SK-N-SH treated with all-trans-retinoic acid at 6 μM for 48 hours (cell line): ENCODE results near the gene S100A8.

ENCODE experiments used
- ATAC-seq: fragments of 200-7000 bp; cut with Tn5 transposase; 3 replicates; pipeline ENCODE4 v1.9.1; 2020; ENCODE audit warnings: mild to moderate bottlenecking, moderate library complexity
- ARNTL ChIP-seq: fragments of 450-650 bp; formaldehyde crosslinking; IDR thresholded peaks from 2 replicates; pipeline ENCODE4 v1.5.0; 2020; ENCODE audit warnings: low read depth, mild to moderate bottlenecking, moderate library complexity, borderline replicate concordance
- BACH2 ChIP-seq: fragments of 250-450 bp; sonication (Bioruptor Pico); IDR thresholded peaks from 2 replicates; pipeline ENCODE4 v1.9.0; 2021; ENCODE audit warnings: mild to moderate bottlenecking, borderline replicate concordance
- CSDC2 ChIP-seq: fragments of 250-450 bp; sonication (Bioruptor Pico); IDR thresholded peaks from 2 replicates; pipeline ENCODE4 v1.5.0; 2020; ENCODE audit warnings: mild to moderate bottlenecking, moderate library complexity
- CSRNP3 ChIP-seq: fragments of 250-450 bp; sonication (Bioruptor Pico); IDR thresholded peaks from 2 replicates; pipeline ENCODE4 v1.5.1; 2021; ENCODE audit warnings: mild to moderate bottlenecking, moderate library complexity
- ESRRG ChIP-seq: fragments of 250-450 bp; sonication (Bioruptor Pico); IDR thresholded peaks from 2 replicates; pipeline ENCODE4 v1.6.1; 2021; ENCODE audit warnings: mild to moderate bottlenecking
- OSR1 ChIP-seq: fragments of 250-450 bp; sonication (Bioruptor Pico); IDR thresholded peaks from 2 replicates; pipeline ENCODE4 v1.8.0; 2022; ENCODE audit warnings: moderate library complexity, mild to moderate bottlenecking, inconsistent platforms
- PPARA ChIP-seq: fragments of 250-450 bp; sonication (Bioruptor Pico); IDR thresholded peaks from 2 replicates; pipeline ENCODE4 v1.5.0; 2020; ENCODE audit warnings: mild to moderate bottlenecking, borderline replicate concordance
- RARB ChIP-seq: fragments of 250-450 bp; sonication (Bioruptor Pico); IDR thresholded peaks from 2 replicates; pipeline ENCODE4 v1.8.0; 2021; ENCODE audit warnings: mild to moderate bottlenecking, moderate library complexity
- SNAI2 ChIP-seq: fragments of 250-450 bp; sonication (Bioruptor Pico); IDR thresholded peaks from 2 replicates; pipeline ENCODE4 v1.5.0; 2020; ENCODE audit warnings: mild to moderate bottlenecking, moderate library complexity
- TCF4 ChIP-seq: fragments of 250-450 bp; sonication (Bioruptor Pico); IDR thresholded peaks from 2 replicates; pipeline ENCODE4 v1.8.0; 2021; ENCODE audit warnings: mild to moderate bottlenecking, moderate library complexity, borderline replicate concordance
- TOX ChIP-seq: fragments of 250-450 bp; sonication (Bioruptor Pico); IDR thresholded peaks from 2 replicates; pipeline ENCODE4 v1.8.0; 2021; ENCODE audit warnings: mild to moderate bottlenecking, moderate library complexity, borderline replicate concordance
- ZFP3 ChIP-seq: fragments of 250-450 bp; sonication (Bioruptor Pico); IDR thresholded peaks from 2 replicates; pipeline ENCODE4 v1.5.0; 2020; ENCODE audit warnings: mild to moderate bottlenecking, moderate library complexity
- ZFP30 ChIP-seq: fragments of 450-650 bp; formaldehyde crosslinking; IDR thresholded peaks from 2 replicates; pipeline ENCODE4 v1.5.0; 2022; ENCODE audit warnings: mild to moderate bottlenecking, moderate library complexity
- ZNF565 ChIP-seq: fragments of 450-650 bp; formaldehyde crosslinking; conservative IDR thresholded peaks from 2 replicates; pipeline ENCODE4 v1.5.0; 2020; ENCODE audit warnings: low read depth, mild to moderate bottlenecking, moderate library complexity
- ZNF70 ChIP-seq: fragments of 450-650 bp; formaldehyde crosslinking; IDR thresholded peaks from 2 replicates; pipeline ENCODE4 v1.5.0; 2020; ENCODE audit warnings: mild to moderate bottlenecking, moderate library complexity
- TF ChIP-seq, protein P1 (sequence below): fragments of 250-450 bp; sonication (Bioruptor Pico); IDR thresholded peaks from 2 replicates; pipeline ENCODE4 v1.5.1; 2020; ENCODE audit warnings: low read depth, mild to moderate bottlenecking, moderate library complexity
- TF ChIP-seq, protein P2 (sequence below): fragments of 250-450 bp; sonication (Bioruptor Pico); IDR thresholded peaks from 2 replicates; pipeline ENCODE4 v1.5.0; 2020; ENCODE audit warnings: mild to moderate bottlenecking, moderate library complexity

S100A8 gene

DNA sequence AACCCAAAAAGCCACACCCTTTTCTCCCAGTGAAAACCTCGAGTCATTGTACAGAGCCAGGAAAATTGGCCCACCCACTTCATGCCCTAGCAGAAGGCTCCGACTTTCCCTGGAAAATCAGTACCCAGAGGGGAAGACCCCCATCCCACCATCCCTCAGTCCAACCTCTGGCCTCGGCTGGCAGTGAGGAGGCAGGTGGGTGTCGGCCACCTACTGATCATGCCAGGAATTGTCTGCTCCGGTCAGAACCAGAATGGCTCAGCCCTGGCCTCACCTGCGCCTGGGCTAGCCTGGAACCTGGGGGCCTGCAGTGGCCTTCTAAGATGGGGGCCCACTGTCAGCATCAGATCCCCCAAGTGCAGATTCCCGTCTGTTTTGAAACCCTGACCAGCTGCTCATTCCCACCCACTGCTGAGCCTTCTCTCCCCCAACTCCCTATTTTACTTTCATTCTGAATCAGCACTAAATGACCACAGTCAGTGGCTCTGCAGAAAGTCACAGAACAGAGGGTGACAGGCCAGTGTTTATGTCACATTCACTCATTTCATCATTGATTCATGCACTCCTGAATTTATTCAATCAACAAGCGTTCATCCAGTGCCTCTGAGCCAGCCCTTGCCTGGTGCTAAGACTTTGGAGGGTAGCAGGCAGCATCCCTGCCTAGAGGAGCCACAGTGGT is 36.2 kb downstream of the S100A8 start (continued):
- TF ChIP-seq TCF4 (CRISPR knock-in tag) = no peak
- no peak for TF ChIP-seq ESRRG (CRISPR knock-in tag)
- TF ChIP-seq ARNTL (CRISPR knock-in tag) = no peak
- TF ChIP-seq, protein P1, sequence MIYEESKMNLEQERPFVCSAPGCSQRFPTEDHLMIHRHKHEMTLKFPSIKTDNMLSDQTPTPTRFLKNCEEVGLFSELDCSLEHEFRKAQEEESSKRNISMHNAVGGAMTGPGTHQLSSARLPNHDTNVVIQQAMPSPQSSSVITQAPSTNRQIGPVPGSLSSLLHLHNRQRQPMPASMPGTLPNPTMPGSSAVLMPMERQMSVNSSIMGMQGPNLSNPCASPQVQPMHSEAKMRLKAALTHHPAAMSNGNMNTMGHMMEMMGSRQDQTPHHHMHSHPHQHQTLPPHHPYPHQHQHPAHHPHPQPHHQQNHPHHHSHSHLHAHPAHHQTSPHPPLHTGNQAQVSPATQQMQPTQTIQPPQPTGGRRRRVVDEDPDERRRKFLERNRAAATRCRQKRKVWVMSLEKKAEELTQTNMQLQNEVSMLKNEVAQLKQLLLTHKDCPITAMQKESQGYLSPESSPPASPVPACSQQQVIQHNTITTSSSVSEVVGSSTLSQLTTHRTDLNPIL (CRISPR knock-in tag) = no peak

DNA sequence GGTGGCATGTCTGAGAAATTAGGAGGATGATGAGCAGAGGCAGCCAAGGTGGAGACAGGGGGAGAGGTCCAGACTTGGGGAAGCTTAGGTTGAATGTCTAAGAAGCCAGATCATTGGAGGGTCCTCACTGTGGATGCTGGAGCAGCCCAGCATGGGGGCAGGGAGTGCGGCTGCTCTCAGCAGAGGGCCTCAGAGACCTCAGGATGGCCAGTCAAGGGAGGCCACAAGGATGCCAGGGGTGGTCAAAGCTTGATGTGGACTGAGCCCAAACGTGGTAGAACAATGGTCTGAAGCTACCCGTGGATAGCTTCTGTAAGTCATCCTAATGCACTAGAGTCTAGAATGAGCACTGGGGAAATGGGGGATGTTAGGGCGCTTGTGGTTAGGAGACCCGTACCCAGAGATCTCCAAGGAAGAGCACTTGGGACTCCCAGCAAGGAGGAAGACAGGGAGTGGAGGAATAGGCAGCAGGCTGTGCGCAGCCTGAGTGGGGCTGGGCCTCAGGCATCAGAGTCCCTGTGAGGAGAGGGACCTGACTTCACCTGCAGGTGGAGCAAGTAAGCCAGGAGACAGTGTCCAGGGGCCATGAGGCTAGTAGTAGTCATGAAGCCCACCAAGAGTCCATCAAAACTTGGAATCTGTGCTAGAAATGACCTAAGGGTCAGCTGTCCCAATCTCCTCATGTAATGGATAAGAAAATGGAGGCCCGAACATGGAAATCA is 37.5 kb downstream of the S100A8 start:
- peak; percentile 67 for ATAC-seq

GRCh38 chr1:153352523-153352922 is 38.4 kb downstream of the S100A8 start:
- ATAC-seq = peak; percentile 86
- TF ChIP-seq SNAI2 (CRISPR knock-in tag) (no peak), ZNF565 (CRISPR knock-in tag) (no peak), ARNTL (CRISPR knock-in tag) (no peak)

More for the DNA sequence above, 37.5 kb downstream of the S100A8 start:
- TF ChIP-seq CSDC2 (no peak), ZFP3 (CRISPR knock-in tag) (no peak), CSRNP3 (no peak), PPARA (no peak), RARB (CRISPR knock-in tag) (no peak), ESRRG (CRISPR knock-in tag) (no peak), BACH2 (CRISPR knock-in tag) (no peak), TOX (CRISPR knock-in tag) (no peak)

DNA sequence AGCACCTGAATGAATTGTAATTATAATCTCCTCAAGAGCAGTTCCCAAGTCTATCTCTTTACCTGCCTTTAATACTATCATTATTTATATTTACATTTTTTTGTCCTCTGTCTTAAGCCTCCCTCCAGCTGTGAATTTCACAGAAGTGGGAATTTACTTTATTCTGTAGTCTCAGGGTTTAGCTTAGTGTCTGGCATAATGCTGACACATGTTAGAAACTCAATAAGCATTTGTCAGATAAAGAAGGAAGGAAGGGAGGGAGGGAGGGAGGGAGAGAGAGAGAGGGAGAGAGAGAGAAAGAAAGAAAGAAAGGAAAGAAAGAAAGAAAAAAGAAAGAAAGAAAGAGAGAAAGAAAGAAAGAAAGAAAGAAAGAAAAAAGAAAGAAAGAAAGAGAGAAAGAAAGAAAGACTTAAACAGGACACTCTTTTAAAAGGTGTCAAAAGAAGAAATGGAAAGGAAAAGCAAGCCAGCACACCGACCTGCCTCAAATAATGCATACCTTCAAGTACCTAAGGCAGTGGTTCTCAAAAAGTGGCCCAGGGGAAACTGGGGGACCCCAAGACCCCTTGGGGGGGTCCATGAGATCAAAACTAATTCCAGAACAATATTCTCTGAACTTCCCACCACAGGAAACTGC is 40.4 kb downstream of the S100A8 start:
- no peak for ATAC-seq
- TF ChIP-seq ZNF70 (no peak), PPARA (no peak), SNAI2 (CRISPR knock-in tag) (no peak), ARNTL (CRISPR knock-in tag) (no peak), TOX (CRISPR knock-in tag) (no peak), OSR1 (CRISPR knock-in tag) (no peak)
- TF ChIP-seq, protein P2, sequence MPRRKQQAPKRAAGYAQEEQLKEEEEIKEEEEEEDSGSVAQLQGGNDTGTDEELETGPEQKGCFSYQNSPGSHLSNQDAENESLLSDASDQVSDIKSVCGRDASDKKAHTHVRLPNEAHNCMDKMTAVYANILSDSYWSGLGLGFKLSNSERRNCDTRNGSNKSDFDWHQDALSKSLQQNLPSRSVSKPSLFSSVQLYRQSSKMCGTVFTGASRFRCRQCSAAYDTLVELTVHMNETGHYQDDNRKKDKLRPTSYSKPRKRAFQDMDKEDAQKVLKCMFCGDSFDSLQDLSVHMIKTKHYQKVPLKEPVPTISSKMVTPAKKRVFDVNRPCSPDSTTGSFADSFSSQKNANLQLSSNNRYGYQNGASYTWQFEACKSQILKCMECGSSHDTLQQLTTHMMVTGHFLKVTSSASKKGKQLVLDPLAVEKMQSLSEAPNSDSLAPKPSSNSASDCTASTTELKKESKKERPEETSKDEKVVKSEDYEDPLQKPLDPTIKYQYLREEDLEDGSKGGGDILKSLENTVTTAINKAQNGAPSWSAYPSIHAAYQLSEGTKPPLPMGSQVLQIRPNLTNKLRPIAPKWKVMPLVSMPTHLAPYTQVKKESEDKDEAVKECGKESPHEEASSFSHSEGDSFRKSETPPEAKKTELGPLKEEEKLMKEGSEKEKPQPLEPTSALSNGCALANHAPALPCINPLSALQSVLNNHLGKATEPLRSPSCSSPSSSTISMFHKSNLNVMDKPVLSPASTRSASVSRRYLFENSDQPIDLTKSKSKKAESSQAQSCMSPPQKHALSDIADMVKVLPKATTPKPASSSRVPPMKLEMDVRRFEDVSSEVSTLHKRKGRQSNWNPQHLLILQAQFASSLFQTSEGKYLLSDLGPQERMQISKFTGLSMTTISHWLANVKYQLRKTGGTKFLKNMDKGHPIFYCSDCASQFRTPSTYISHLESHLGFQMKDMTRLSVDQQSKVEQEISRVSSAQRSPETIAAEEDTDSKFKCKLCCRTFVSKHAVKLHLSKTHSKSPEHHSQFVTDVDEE = no peak

- no peak for TF ChIP-seq BACH2 (CRISPR knock-in tag)
- no peak for TF ChIP-seq OSR1 (CRISPR knock-in tag)
- TF ChIP-seq ZFP30 (CRISPR knock-in tag) = no peak
- 0 out of 3 replicates have a peak, but pooled peaks have one; percentile 9 for ATAC-seq
Observed at GRCh38 chr1:153349363-153350320, 41.2 kb downstream of the S100A8 start.
